ENCODE measurements around the gene EEF1AKMT3.

Gene EEF1AKMT3

GRCh38 chr12:57815177-57816000 lies 43.0 kb downstream of the EEF1AKMT3 start:
- no peak for TF ChIP-seq CTCF (IDR thresholded peaks at IDR 0.05)

DNA sequence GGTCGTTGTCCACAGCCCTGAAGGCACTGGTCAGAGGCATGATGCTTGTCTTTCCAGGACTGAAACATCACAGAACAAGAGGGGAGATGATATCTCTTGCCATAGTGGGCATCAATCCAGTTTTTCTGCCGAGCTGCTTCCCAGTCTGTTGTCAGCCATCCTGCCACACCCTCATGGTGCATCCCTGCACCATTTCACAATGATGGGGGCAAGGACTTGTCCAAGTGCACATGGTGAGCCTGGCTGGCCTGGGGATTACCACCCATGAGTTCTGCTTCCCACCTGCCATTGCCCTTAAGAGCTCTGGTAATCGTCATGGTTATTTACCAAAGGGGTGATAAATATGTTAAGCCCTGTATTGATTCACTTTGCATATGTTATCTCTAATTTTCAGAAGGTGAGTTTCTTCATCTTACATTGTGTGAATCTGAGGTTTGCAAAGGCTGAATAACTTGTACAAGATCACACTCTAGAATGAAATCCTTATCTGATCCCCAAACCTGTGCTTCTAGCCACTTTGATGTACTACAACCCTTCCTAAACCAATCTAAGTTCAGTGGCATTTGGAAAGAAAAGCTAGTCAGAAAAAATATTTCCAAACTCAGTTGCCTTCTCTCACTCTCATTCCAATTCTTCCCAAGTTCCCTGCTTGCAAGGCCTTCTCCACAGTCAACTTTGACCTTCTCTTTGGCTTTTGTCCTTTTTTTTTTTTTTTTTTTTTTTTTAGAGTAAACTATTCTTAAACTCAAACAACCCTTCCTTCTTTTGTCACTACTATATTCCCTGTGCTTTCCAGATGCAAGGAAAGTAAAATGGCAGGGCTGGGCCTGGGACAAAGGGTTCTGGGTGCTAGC lies 43.8 kb downstream of the EEF1AKMT3 start:
- no peak for TF ChIP-seq CTCF (IDR thresholded peaks at IDR 0.05)

- no peak for TF ChIP-seq CTCF (IDR thresholded peaks at IDR 0.05)
Measured at GRCh38 chr12:57816855-57817151, 44.4 kb downstream of the EEF1AKMT3 start.

DNA sequence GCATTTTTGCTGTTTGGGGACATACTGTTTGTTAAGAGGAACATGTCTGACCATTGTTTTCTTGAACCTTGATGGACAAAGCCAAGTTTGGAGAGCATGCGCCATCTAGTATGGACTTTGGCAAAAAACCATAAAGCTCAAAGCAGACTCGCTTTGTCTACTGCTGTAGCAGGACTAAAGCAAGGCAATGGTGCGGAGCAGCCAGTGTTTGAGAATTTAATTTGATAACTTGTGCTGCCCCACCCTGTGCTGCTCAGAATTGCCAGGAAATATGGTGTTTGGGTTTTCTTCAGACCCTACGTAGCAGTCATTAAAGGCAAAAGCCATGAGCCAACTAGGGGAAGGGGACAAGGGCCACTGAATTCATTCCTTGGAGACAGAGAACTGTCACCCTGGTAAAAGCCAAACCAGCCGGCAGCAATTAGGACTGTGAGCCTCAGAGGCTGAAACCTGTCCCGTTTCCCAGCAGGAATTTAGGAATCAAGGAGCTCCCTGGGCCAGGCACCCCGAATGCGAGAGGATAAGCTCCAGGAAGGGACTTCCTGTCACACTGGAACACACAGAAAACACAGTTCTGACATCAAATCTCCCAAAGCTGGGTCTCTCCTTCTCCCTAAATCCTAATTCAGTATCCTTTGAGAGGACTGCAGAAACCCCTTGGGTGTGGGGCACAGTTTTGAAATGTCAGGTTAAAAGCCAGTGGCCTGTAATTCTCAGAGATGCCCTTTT lies 45.0 kb downstream of the EEF1AKMT3 start:
- TF ChIP-seq CTCF (IDR thresholded peaks at IDR 0.05): no peak

GRCh38 chr12:57821474-57822214 lies 49.2 kb downstream of the EEF1AKMT3 start:
- TF ChIP-seq CTCF (IDR thresholded peaks at IDR 0.05): no peak

- TF ChIP-seq CTCF (IDR thresholded peaks at IDR 0.05): no peak
Measured at GRCh38 chr12:57822392-57823130, 50.1 kb downstream of the EEF1AKMT3 start.
